Small intestine (tissue), 7 donors: Measurements from ENCODE around the gene FOXO3. TPM values are rescaled to one million over a fixed set of nuclear protein-coding genes. Genes with fewer than 3 reads are reported as not detected.

Experiments
- DNase-seq, 2 donors: peaks; one replicate each; pipeline versions ENCODE4 v3.0.0 to v3.0.0-alpha.2; 2013
- FAIRE-seq: peaks from 2 replicates; lab custom pipeline; 2012; peaks lifted over from hg19 to GRCh38; lab: Jason Lieb, UNC
- H3K27ac ChIP-seq, 3 donors: one replicate each; pipeline ENCODE4 v1.5.1; 2013; ENCODE audit warnings: low read length in 2 of 3, mild to moderate bottlenecking in 2 of 3, control low read depth in 1 of 3, inconsistent platforms in 1 of 3, low read depth in 1 of 3, moderate library complexity in 1 of 3
- H3K27me3 ChIP-seq, 3 donors: one replicate each; pipeline ENCODE4 v1.6.1; 2013; ENCODE audit warnings: low read length in 3 of 3, inconsistent platforms in 1 of 3; ENCODE audit not compliant: control insufficient read depth in 3 of 3, insufficient read depth in 3 of 3
- H3K36me3 ChIP-seq, 3 donors: one replicate each; pipeline ENCODE4 v1.6.1; 2013; ENCODE audit warnings: low read length in 3 of 3, inconsistent platforms in 1 of 3, low read depth in 1 of 3, mild to moderate bottlenecking in 1 of 3, moderate library complexity in 1 of 3; ENCODE audit not compliant: control insufficient read depth in 3 of 3, insufficient read depth in 2 of 3
- H3K4me1 ChIP-seq, 3 donors: one replicate each; pipeline ENCODE4 v1.6.1; 2013; ENCODE audit warnings: low read length in 2 of 3, inconsistent platforms in 1 of 3, low read depth in 1 of 3, mild to moderate bottlenecking in 1 of 3, moderate library complexity in 1 of 3; ENCODE audit not compliant: control insufficient read depth in 3 of 3, insufficient read depth in 2 of 3
- H3K4me3 ChIP-seq, 3 donors: one replicate each; pipeline ENCODE4 v1.5.1; 2013; ENCODE audit warnings: low read length in 3 of 3, control low read depth in 1 of 3, inconsistent platforms in 1 of 3, low read depth in 1 of 3, mild to moderate bottlenecking in 1 of 3, moderate library complexity in 1 of 3
- H3K9me3 ChIP-seq, 2 donors: one replicate each; pipeline ENCODE4 v1.6.1; 2013; ENCODE audit warnings: low read depth in 1 of 2, low read length in 1 of 2; ENCODE audit not compliant: control insufficient read depth in 2 of 2, insufficient read depth in 1 of 2
- WGBS, 3 donors: extraction: QIAGEN DNeasy Blood & Tissue Kit; methylation state at CpG; one replicate each; pipeline ENCODE4 v1.1.7; 2013; 5-methylcytosine and 5-hydroxymethylcytosine counted together
- polyA plus RNA-seq, 4 donors: library from polyadenylated mRNA; stranded (reverse) in 3 of 4; unstranded in 1 of 4; fragments of 200-250 nt in 3 of 4; fragments of 120-200 nt in 1 of 4; gene quantifications; one replicate each; pipeline versions ENCODE4 v1.2.1 to v1.2.3, GENCODE V29; 2013
- donor health status: healthy with polysubstance abuse.
- donor health status: control.
- donor health status: control.
- donor health status: Bipolar disorder and iron deficiency.
- donor health status: healthy.

The FOXO3 gene
- polyA plus RNA-seq, 4 donors: 8.7 to 40.4 (median 14.3) TPM

GRCh38 chr6:108574457-108575141 lies 13.9 kb downstream of the FOXO3 start:
- no peak for DNase-seq
- no peak for FAIRE-seq
- H3K9me3 ChIP-seq: no peaks in the 10 kb centered on the region
- no peaks in the 10 kb centered on the region for H3K27me3 ChIP-seq
- H3K27ac ChIP-seq: no peak overlapping the region
- H3K4me3 ChIP-seq: no peak overlapping the region
- H3K36me3 ChIP-seq: peaks cover 0 to 27% (median 10%) of the 10 kb centered on the region in 3 donors
- peaks cover 2 to 38% (median 5%) of the 10 kb centered on the region in 3 donors for H3K4me1 ChIP-seq
- WGBS, 3 donors: 47 to 57% (median 56%) methylated on average over 4 of the region's 4 CpGs

- Histone ChIP-seq H3K4me3 (no peak overlapping the region), H3K9me3 (no peaks in the 10 kb centered on the region), H3K27ac (peak overlapping the region in 1 of 3 donors; percentile 4), H3K36me3 (peaks cover 0 to 25% (median 5%) of the 10 kb centered on the region in 3 donors), H3K27me3 (no peaks in the 10 kb centered on the region), H3K4me1 (peaks cover 2 to 46% (median 10%) of the 10 kb centered on the region in 3 donors)
- 34 to 72% (median 46%) methylated on average over 2 of the region's 2 CpGs for WGBS, 3 donors
- DNase-seq (no peak), FAIRE-seq (no peak)
Observed at GRCh38 chr6:108575905-108576494, 15.3 kb downstream of the FOXO3 start.

- Histone ChIP-seq H3K36me3 (peaks cover 0 to 22% (median 0%) of the 10 kb centered on the region in 3 donors), H3K4me3 (no peak overlapping the region), H3K9me3 (no peaks in the 10 kb centered on the region), H3K4me1 (peaks cover 4 to 52% (median 17%) of the 10 kb centered on the region in 3 donors), H3K27me3 (no peaks in the 10 kb centered on the region), H3K27ac (peak overlapping the region in 1 of 3 donors; percentile 4)
- DNase-seq: peak in 1 of 2 donors; percentile 36
- 0 to 33% (median 17%) methylated on average over 1 of the region's 1 CpG for WGBS, 3 donors
- FAIRE-seq: no peak
Observed at GRCh38 chr6:108576709-108577108, 16.0 kb downstream of the FOXO3 start.

GRCh38 chr6:108578166-108578565 lies 17.4 kb downstream of the FOXO3 start:
- 97% methylated on average over 4 of the region's 4 CpGs for WGBS, 3 donors
- Histone ChIP-seq H3K4me3 (no peak overlapping the region), H3K27ac (peak overlapping the region in 1 of 3 donors; percentile 29), H3K27me3 (no peaks in the 10 kb centered on the region), H3K36me3 (peaks cover 0 to 19% (median 0%) of the 10 kb centered on the region in 3 donors), H3K9me3 (no peaks in the 10 kb centered on the region), H3K4me1 (peaks cover 4 to 60% (median 26%) of the 10 kb centered on the region in 3 donors)
- FAIRE-seq (no peak), DNase-seq (no peak)

- H3K9me3 ChIP-seq: no peaks in the 10 kb centered on the region
- 77 to 78% (median 78%) methylated on average over 9 of the region's 9 CpGs for WGBS, 3 donors
- H3K4me1 ChIP-seq: peaks cover 4 to 60% (median 26%) of the 10 kb centered on the region in 3 donors
- DNase-seq (peak in 1 of 2 donors; percentile 72), FAIRE-seq (no peak)
- no peaks in the 10 kb centered on the region for H3K27me3 ChIP-seq
- peak overlapping the region in 1 of 3 donors; percentile 38 for H3K27ac ChIP-seq
- no peak overlapping the region for H3K4me3 ChIP-seq
- peaks cover 0 to 15% (median 0%) of the 10 kb centered on the region in 3 donors for H3K36me3 ChIP-seq
Observed at GRCh38 chr6:108578595-108579327, 18.0 kb downstream of the FOXO3 start.

GRCh38 chr6:108579328-108579721 lies 18.6 kb downstream of the FOXO3 start:
- peak overlapping the region in 2 of 3 donors; percentile 31 to 38 for H3K27ac ChIP-seq
- WGBS, 3 donors: 88 to 95% (median 89%) methylated on average over 2 of the region's 2 CpGs
- peaks cover 0 to 15% (median 0%) of the 10 kb centered on the region in 3 donors for H3K36me3 ChIP-seq
- H3K27me3 ChIP-seq: no peaks in the 10 kb centered on the region
- no peak overlapping the region for H3K4me3 ChIP-seq
- FAIRE-seq: no peak
- peaks cover 4 to 60% (median 26%) of the 10 kb centered on the region in 3 donors for H3K4me1 ChIP-seq
- no peaks in the 10 kb centered on the region for H3K9me3 ChIP-seq
- no peak for DNase-seq

GRCh38 chr6:108580646-108581045 lies 19.9 kb downstream of the FOXO3 start:
- DNase-seq (no peak), FAIRE-seq (no peak)
- H3K4me1 ChIP-seq: peaks cover 4 to 52% (median 27%) of the 10 kb centered on the region in 3 donors
- H3K27me3 ChIP-seq: no peaks in the 10 kb centered on the region
- H3K4me3 ChIP-seq: no peak overlapping the region
- WGBS, 3 donors: 90 to 98% (median 93%) methylated on average over 2 of the region's 2 CpGs
- H3K27ac ChIP-seq: peak overlapping the region in 2 of 3 donors; percentile 5 to 76
- no peaks in the 10 kb centered on the region for H3K9me3 ChIP-seq
- peaks cover 0 to 19% (median 0%) of the 10 kb centered on the region in 3 donors for H3K36me3 ChIP-seq
